DMS53 treated with DMSO at 0.1 percent for 48 hours (cell line): ENCODE results near the gene TMEM144.
"Not testable (repeated sequence)": the region's sequence is repeated elsewhere in the genome, so short reads cannot be mapped to it uniquely, and the experiment has no call there.

Experiments
- DNase-seq: peaks from one replicate; lab custom pipeline; 2025; ENCODE audit not compliant: unreplicated experiment; lab: John Stamatoyannopoulos, UW

TMEM144 gene

GRCh38 chr4:158190718-158191117 lies 19.6 kb upstream of the TMEM144 start:
- DNase-seq: no peak

- DNase-seq: no peak
Observed at GRCh38 chr4:158192439-158193158, 17.7 kb upstream of the TMEM144 start.

DNA sequence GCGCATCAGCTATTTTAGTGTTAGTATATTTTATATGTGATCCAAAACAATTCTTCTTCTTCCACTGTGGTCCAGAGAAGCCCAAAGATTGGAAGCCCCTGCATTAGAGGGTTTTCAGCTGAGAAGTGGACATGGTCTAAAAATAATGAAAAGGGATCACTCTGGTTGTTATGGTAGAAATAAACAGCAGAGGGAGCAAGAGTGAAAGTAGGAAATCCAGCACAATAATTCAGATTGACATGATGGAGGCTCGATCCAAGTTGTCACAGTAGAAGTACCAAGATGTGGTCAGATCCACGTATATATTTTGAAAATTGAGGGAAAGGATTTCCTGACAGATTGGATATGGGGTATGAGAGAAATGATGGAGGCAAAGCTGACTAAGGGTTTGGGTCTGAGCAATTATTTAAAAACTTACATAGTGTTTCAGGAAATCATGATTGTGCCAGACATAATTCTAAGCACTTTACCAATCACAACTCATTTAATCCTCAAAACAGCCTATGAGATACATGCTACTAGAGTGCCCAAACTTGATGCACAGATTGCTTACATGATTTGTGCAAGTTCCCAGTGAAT lies 17.0 kb upstream of the TMEM144 start:
- DNase-seq: peak; percentile 12

- DNase-seq: no peak
Observed at GRCh38 chr4:158195297-158195696, 15.0 kb upstream of the TMEM144 start.

DNA sequence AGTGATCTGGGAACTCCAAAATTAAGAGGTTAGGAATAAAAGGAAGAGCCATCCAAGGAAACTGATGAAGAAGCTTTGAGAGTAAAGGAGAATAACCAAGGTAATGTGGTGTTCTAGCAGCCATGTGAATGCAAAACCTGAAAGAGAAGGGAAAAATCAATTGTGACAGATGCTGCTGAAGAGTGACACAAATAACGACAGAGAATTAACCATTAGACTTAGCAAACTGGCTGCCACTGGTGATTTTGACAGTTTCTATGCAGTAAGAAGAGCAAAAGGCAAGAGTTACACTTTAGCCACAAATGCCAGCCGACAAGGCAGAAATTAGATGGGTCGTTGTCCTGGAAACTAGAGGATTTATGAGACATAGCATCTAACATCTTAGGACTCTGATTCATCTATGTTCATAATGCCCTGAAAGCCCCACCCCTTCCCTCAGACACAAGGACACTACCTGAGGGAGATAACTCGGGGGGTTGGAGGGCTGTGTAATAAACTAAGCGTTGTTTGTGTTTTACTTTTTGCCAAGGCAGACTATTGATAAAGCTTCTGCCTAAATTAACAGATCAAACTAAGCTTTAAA lies 13.0 kb upstream of the TMEM144 start:
- no peak for DNase-seq

GRCh38 chr4:158200214-158200613 lies 10.1 kb upstream of the TMEM144 start:
- DNase-seq: no peak

- no peak for DNase-seq
Observed at GRCh38 chr4:158201322-158201721, 9.0 kb upstream of the TMEM144 start.

DNA sequence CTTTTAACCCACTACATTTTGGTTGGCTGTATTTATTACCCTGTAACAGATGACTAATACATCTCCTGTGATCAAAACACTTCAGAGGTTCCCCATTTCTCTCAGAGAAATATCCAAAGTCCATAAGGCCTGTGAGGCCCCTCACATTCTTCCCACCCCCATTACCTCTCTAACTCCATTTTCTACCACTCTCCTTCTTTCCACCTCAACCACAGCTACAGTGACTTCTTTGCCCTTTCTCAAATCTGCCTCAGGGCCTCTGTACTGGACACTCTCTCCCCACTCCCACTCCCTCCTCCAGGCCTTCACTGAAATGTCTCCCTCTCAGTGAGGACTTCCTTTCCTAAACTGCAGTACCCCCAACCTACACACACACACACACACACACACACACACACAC lies 8.4 kb upstream of the TMEM144 start:
- no peak for DNase-seq

- DNase-seq: no peak
Observed at GRCh38 chr4:158202481-158202880, 7.8 kb upstream of the TMEM144 start.

DNA sequence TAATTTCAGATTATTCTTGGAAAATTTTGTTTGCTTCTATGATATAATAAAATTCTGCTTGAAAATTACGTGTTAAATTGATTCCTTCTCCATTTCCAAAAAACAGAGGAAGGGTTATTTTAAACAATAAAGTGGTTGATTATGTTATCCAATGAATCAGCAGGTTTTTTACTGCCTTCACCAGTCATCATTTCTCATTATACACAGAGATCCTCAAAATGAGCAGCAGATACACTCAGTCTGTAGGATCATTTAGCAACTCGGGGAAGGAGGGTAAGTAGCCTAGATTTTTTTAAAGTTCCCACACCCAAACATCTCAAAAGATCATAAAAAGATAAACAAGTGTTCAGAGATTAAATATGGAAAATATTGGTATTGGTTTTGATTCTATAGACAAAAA lies 6.8 kb upstream of the TMEM144 start:
- DNase-seq: no peak

- no peak for DNase-seq
Observed at GRCh38 chr4:158203929-158204328, 6.4 kb upstream of the TMEM144 start.

DNA sequence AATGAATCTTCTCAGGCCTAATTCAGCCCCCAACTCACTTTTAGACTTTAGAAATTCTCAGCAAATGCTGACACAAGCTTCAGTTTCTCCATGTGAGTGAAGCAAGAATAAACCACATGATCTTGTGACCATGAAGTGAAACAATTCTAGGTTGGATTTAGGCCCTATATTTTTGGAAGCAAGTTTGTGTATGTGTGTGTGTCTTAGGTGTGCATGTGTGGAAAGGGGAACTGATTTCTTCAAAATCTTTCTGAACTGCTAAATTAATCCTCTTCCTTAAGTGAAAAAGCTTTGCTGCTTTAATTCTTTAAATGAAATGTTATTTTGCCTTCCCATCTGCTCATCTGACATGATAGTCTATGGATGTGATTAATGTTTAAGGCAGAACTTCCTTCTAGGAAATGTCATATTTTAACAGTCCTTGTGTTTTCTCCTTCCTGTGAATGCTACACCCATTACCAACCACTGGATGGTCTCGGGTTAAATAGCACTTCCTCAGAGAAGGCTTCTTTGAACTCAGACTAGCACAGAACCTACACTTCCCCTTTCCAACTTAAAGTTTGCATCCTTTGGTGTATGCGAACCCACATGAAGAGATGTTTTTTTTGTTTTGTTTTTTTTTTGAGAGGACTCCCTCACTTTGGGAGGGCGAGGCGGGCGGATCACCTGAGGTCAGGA lies 1.2 kb upstream of the TMEM144 start:
- no peak for DNase-seq

DNA sequence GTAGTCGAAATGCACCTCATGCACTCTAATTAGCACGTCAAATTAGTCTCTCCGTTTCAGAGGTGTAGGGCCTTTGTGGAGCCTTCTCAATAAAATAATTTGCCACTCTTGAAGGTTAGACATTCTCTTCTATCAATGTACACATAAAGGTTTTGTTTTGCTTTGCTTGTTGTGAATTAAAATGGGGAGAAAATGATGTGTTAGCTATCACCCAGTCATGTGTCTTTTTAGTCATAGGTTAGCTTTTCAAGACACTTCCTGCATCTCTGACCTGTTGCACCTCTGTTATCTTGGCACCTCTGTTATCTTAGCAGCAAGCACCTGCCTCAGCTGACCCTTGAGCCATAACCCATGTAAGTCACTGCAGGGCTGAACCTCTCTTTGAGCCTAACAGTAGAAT lies 936 bp downstream of the TMEM144 start:
- no peak for DNase-seq

GRCh38 chr4:158213466-158213865 lies 3.2 kb downstream of the TMEM144 start:
- no peak for DNase-seq

GRCh38 chr4:158214856-158215255 lies 4.6 kb downstream of the TMEM144 start:
- DNase-seq: no peak

GRCh38 chr4:158217763-158218162 lies 7.5 kb downstream of the TMEM144 start:
- DNase-seq: no peak

DNA sequence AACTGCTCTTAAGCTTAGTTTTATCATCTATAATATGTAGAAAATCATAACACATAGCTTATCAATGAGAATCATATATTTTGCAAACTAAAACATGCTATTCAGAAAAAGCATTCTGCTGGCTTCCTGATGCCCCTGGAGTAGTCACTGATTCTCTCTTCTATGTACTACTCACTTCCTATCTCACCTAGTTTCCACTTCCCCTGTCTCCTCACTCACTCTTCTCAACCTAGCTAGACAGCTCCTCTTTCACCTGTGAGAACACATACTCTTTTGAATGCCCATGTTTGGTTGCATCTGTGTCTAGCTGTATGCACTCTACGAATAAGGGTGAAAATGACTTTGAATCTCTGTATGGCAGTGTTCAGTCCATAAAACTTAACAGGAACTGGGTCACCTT lies 9.3 kb downstream of the TMEM144 start:
- no peak for DNase-seq

DNA sequence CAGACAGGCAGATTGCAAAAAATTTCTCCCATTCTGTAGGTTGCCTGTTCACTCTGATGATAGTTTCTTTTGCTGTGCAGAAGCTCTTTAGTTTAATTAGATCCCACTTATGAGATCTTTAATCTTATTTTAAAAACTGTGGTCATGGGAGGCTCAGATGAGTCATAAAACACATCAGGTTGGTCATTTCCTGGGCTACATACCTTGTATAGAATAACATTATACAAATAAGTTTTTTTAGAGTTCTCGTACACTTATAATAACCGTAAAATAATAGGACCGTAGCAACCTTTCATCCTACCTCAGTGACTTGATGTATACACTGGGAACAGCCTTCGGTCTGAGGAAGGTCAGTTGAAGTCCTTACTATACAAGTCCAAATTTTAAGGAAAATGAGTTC lies 14.0 kb downstream of the TMEM144 start:
- not testable (repeated sequence) for DNase-seq

GRCh38 chr4:158224999-158225398 lies 14.7 kb downstream of the TMEM144 start:
- not testable (repeated sequence) for DNase-seq

- not testable (repeated sequence) for DNase-seq
Observed at GRCh38 chr4:158227880-158228279, 17.6 kb downstream of the TMEM144 start.

DNA sequence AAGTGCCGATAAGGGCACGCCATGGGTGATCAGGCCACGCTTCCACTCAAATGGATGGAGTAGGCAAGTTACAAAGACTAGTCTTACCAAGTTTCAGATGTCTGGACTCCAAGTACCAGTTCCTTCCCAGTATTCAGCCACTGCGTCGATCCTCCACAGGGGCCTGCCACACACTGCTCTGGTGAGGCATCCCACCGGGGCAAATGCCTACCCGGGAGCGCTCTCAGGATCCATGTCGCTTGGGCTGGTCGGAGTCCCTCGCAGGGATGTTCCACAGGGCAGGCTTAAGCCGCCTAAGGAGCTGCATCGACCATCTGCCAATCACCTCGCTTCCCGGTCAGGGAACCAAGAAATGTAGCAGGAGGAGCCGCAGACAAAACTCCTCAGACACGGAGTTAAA lies 18.1 kb downstream of the TMEM144 start:
- DNase-seq: not testable (repeated sequence)

GRCh38 chr4:158229768-158230167 lies 19.5 kb downstream of the TMEM144 start:
- no peak for DNase-seq
